HUES6 (cell line): ENCODE results near the gene EPB41.
"Not testable (repeated sequence)": the region's sequence is repeated elsewhere in the genome, so short reads cannot be mapped to it uniquely, and the experiment has no call there.

Source experiments
- H3K27ac ChIP-seq: 2 replicates; pipeline ENCODE4 v1.7.0; 2013; ENCODE audit warnings: low read depth, mild to moderate bottlenecking, low read length, inconsistent platforms
- H3K27me3 ChIP-seq: 2 replicates; pipeline ENCODE4 v1.6.1; 2013; ENCODE audit warnings: low read length; ENCODE audit not compliant: control insufficient read depth, insufficient read depth
- H3K36me3 ChIP-seq: 2 replicates; pipeline ENCODE4 v1.6.1; 2013; ENCODE audit warnings: low read length; ENCODE audit not compliant: control insufficient read depth, insufficient read depth
- H3K4me1 ChIP-seq: 2 replicates; pipeline ENCODE4 v1.6.1; 2013; ENCODE audit warnings: low read length; ENCODE audit not compliant: control insufficient read depth, insufficient read depth
- H3K4me3 ChIP-seq: 2 replicates; pipeline ENCODE4 v1.5.1; 2013; ENCODE audit warnings: low read depth, low read length
- H3K9ac ChIP-seq: one replicate; pipeline ENCODE4 v1.6.1; 2013; ENCODE audit warnings: mild to moderate bottlenecking, low read length
- H3K9me3 ChIP-seq: 2 replicates; pipeline ENCODE4 v1.6.1; 2013; ENCODE audit warnings: low read depth, low read length; ENCODE audit not compliant: control insufficient read depth, insufficient read depth

EPB41 gene

GRCh38 chr1:28914228-28915030 is at the start of gene EPB41:
EPB41 (plus strand) TSS chr1:28914569; CDS start chr1:28987438, 72,869 bp downstream.
- Histone ChIP-seq H3K4me3 (peak within 1 kb of the TSS; percentile 76), H3K27me3 (no peaks in the 10 kb centered on the region), H3K27ac (peak within 1 kb of the TSS; percentile 25; the same call in 1 of the 2 replicates), H3K9me3 (no peaks in the 10 kb centered on the region), H3K36me3 (no peaks in the 10 kb centered on the region), H3K9ac (peak within 1 kb of the TSS; percentile 77), H3K4me1 (peaks cover 19% of the 10 kb centered on the region; the same call in 1 of the 2 replicates)

- no peak overlapping the region for H3K27ac ChIP-seq
- H3K9ac ChIP-seq, result no peak overlapping the region
- no peaks in the 10 kb centered on the region for H3K36me3 ChIP-seq
Observed at GRCh38 chr1:28864695-28865094, 49.7 kb upstream of the EPB41 start.

GRCh38 chr1:28865997-28866650 is 48.2 kb upstream of the EPB41 start:
- Histone ChIP-seq H3K36me3 (no peaks in the 10 kb centered on the region), H3K4me1 (no peaks in the 10 kb centered on the region; the same call in 1 of the 2 replicates), H3K27ac (no peak overlapping the region)

More at GRCh38 chr1:28864695-28865094, 49.7 kb upstream of the EPB41 start:
- Histone ChIP-seq H3K27me3 (no peaks in the 10 kb centered on the region), H3K9me3 (no peaks in the 10 kb centered on the region), H3K4me3 (no peak overlapping the region), H3K4me1 (no peaks in the 10 kb centered on the region; the same call in 1 of the 2 replicates)

GRCh38 chr1:28867850-28868249 is 46.5 kb upstream of the EPB41 start:
- Histone ChIP-seq H3K4me1 (no peaks in the 10 kb centered on the region; the same call in 1 of the 2 replicates), H3K27ac (no peak overlapping the region), H3K9ac (no peak overlapping the region), H3K4me3 (no peak overlapping the region), H3K27me3 (no peaks in the 10 kb centered on the region), H3K9me3 (no peaks in the 10 kb centered on the region), H3K36me3 (no peaks in the 10 kb centered on the region)

More at GRCh38 chr1:28865997-28866650, 48.2 kb upstream of the EPB41 start:
- H3K27me3 ChIP-seq, result no peaks in the 10 kb centered on the region
- H3K4me3 ChIP-seq, result no peak overlapping the region
- H3K9ac ChIP-seq, result no peak overlapping the region
- no peaks in the 10 kb centered on the region for H3K9me3 ChIP-seq

GRCh38 chr1:28869952-28870351 is 44.4 kb upstream of the EPB41 start:
- no peaks in the 10 kb centered on the region for H3K36me3 ChIP-seq
- H3K4me3 ChIP-seq, result no peak overlapping the region
- no peaks in the 10 kb centered on the region; the same call in 1 of the 2 replicates for H3K4me1 ChIP-seq
- no peak overlapping the region for H3K27ac ChIP-seq
- no peaks in the 10 kb centered on the region for H3K27me3 ChIP-seq
- no peak overlapping the region for H3K9ac ChIP-seq
- no peaks in the 10 kb centered on the region for H3K9me3 ChIP-seq

GRCh38 chr1:28871631-28872401 is 42.6 kb upstream of the EPB41 start:
- Histone ChIP-seq H3K9ac (no peak overlapping the region), H3K4me1 (no peaks in the 10 kb centered on the region), H3K9me3 (no peaks in the 10 kb centered on the region), H3K27me3 (no peaks in the 10 kb centered on the region), H3K27ac (no peak overlapping the region), H3K4me3 (no peak overlapping the region), H3K36me3 (no peaks in the 10 kb centered on the region)

- H3K9ac ChIP-seq, H3K9me3 ChIP-seq, H3K4me3 ChIP-seq, H3K36me3 ChIP-seq, H3K4me1 ChIP-seq, H3K27me3 ChIP-seq, H3K27ac ChIP-seq: not testable (repeated sequence)
Observed at GRCh38 chr1:28875134-28875533, 39.2 kb upstream of the EPB41 start.

- H3K4me3 ChIP-seq, result no peak overlapping the region
- no peak overlapping the region for H3K27ac ChIP-seq
- no peaks in the 10 kb centered on the region for H3K9me3 ChIP-seq
- H3K27me3 ChIP-seq, result no peaks in the 10 kb centered on the region
- no peaks in the 10 kb centered on the region for H3K4me1 ChIP-seq
- H3K36me3 ChIP-seq, result no peaks in the 10 kb centered on the region
- H3K9ac ChIP-seq, result no peak overlapping the region
Observed at GRCh38 chr1:28877132-28877781, 37.1 kb upstream of the EPB41 start.

GRCh38 chr1:28878796-28879195 is 35.6 kb upstream of the EPB41 start:
- Histone ChIP-seq H3K9ac (no peak overlapping the region), H3K9me3 (no peaks in the 10 kb centered on the region), H3K27ac (no peak overlapping the region), H3K4me1 (peaks cover 9% of the 10 kb centered on the region), H3K4me3 (no peak overlapping the region), H3K36me3 (no peaks in the 10 kb centered on the region), H3K27me3 (no peaks in the 10 kb centered on the region)

GRCh38 chr1:28882009-28882628 is 32.2 kb upstream of the EPB41 start:
- peaks cover 36% of the 10 kb centered on the region for H3K4me1 ChIP-seq
- no peak overlapping the region for H3K27ac ChIP-seq
- H3K9me3 ChIP-seq, result no peaks in the 10 kb centered on the region
- H3K9ac ChIP-seq, result no peak overlapping the region
- no peaks in the 10 kb centered on the region for H3K36me3 ChIP-seq
- no peak overlapping the region for H3K4me3 ChIP-seq
- no peaks in the 10 kb centered on the region for H3K27me3 ChIP-seq
